ENCODE measurements around the gene RNU4-1. TPM values are rescaled to one million over a fixed set of nuclear protein-coding genes. Genes with fewer than 3 reads are reported as not detected.
"Not testable (repeated sequence)": the region's sequence is repeated elsewhere in the genome, so short reads cannot be mapped to it uniquely, and the experiment has no call there.

The RNU4-1 gene
- total RNA-seq, 1 donor from 2014 or later, result 2,591 TPM

DNA sequence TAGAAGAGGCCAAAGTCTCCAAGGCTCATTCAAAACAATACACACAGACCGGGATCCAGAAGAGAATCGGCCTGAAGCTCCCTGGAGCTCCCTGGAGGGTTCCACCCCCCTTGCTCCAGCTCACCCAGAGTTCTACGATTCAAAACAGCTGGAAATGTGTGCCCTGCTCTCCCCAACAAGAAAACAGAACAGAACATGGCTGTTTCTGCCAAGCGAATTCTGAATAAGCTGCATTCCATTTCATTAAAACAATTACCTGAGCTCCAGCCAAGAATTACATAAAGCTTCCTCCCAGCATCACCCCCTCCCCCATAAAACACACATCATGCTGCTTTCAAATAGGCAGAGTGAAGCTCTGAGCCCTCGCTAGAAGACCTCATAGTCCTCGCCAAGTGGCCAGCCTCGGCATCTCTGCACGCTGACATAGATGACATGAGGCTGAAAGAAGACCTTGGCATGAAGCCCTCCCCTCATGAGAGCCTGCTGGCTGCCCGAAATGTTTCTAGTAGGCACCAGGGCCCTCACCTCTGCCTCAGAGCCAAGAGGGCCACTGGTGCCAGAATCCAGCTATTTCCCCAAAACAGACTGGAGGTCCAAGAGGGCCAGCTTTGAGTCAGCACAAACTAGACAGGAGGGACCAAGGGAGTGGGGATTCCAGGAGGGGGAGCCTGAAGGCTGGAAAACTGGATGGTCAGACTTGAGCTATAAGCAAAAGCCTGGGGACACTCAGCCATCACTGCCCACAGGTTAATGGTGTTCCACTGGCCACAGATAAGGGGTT is 35.8 kb downstream of the RNU4-1 start:
- Mint-ChIP-seq H3K27ac (ENCODE audit: unreplicated experiment) (peak overlapping the region; percentile 72), H3K36me3 (ENCODE audit: low read depth, unreplicated experiment) (peaks cover 32% of the 10 kb centered on the region), H3K27me3 (ENCODE audit: low read depth, unreplicated experiment) (no peaks in the 10 kb centered on the region), H3K4me3 (ENCODE audit: unreplicated experiment) (no peak overlapping the region), H3K9me3 (ENCODE audit: unreplicated experiment) (no peaks in the 10 kb centered on the region), H3K4me1 (ENCODE audit: low read depth, unreplicated experiment) (peaks cover 44% of the 10 kb centered on the region)
- Histone ChIP-seq H3K27ac (ENCODE audit: low read depth, low read length) (peak overlapping the region; percentile 65), H3K36me3 (ENCODE audit: insufficient read depth, low read length) (peaks cover 10% of the 10 kb centered on the region), H3K4me3 (ENCODE audit: insufficient read depth, low read depth, low read length) (peak overlapping the region; percentile 1), H2AFZ (ENCODE audit: low read depth, low read length) (no peak overlapping the region), H3K9me3 (ENCODE audit: insufficient read depth, low read depth, low read length) (no peaks in the 10 kb centered on the region), H3K27me3 (ENCODE audit: insufficient read depth, low read length) (no peaks in the 10 kb centered on the region), H3K4me2 (ENCODE audit: low read length) (peak overlapping the region; percentile 84), H3K4me1 (ENCODE audit: insufficient read depth, low read length) (peaks cover 30% of the 10 kb centered on the region), H3K79me2 (ENCODE audit: insufficient read depth, low read length) (peaks cover 100% of the 10 kb centered on the region), H3K9ac (ENCODE audit: low read length) (peak overlapping the region; percentile 61), H4K20me1 (ENCODE audit: insufficient read depth, low read length) (peaks cover 88% of the 10 kb centered on the region)
- TF ChIP-seq, protein P1, sequence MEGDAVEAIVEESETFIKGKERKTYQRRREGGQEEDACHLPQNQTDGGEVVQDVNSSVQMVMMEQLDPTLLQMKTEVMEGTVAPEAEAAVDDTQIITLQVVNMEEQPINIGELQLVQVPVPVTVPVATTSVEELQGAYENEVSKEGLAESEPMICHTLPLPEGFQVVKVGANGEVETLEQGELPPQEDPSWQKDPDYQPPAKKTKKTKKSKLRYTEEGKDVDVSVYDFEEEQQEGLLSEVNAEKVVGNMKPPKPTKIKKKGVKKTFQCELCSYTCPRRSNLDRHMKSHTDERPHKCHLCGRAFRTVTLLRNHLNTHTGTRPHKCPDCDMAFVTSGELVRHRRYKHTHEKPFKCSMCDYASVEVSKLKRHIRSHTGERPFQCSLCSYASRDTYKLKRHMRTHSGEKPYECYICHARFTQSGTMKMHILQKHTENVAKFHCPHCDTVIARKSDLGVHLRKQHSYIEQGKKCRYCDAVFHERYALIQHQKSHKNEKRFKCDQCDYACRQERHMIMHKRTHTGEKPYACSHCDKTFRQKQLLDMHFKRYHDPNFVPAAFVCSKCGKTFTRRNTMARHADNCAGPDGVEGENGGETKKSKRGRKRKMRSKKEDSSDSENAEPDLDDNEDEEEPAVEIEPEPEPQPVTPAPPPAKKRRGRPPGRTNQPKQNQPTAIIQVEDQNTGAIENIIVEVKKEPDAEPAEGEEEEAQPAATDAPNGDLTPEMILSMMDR (IDR thresholded peaks at IDR 0.05; ENCODE audit: insufficient read depth, low read depth, low read length), result no peak
- TF ChIP-seq EZH2 (IDR thresholded peaks at IDR 0.05; ENCODE audit: insufficient read depth, low read length), result no peak
- FAIRE-seq (peak; percentile 89), DNase-seq (ENCODE audit: low read depth) (peak; percentile 92)

DNA sequence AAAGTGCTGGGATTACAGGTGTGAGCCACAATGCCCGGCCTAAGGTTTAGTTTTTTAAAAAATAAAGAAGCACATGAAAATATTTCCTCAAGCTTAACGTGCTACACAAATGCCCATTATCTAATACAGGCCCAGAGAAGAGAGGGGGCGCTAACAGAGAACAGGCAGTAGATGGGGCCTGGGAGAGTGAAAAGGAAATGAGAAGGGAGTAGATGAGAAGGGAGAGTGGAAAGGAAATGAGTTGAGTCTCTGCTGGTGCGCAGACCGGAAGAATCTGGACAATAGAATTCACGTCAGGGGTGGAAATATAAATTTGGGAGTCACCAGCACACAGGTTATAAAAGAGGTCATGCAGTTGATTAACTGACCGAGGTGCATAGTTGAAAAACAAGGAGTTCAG is 38.2 kb downstream of the RNU4-1 start:
- Mint-ChIP-seq H3K36me3 (ENCODE audit: low read depth, unreplicated experiment) (peaks cover 34% of the 10 kb centered on the region), H3K27me3 (ENCODE audit: low read depth, unreplicated experiment) (no peaks in the 10 kb centered on the region), H3K27ac (ENCODE audit: unreplicated experiment) (no peak overlapping the region), H3K4me1 (ENCODE audit: low read depth, unreplicated experiment) (peaks cover 48% of the 10 kb centered on the region), H3K9me3 (ENCODE audit: unreplicated experiment) (no peaks in the 10 kb centered on the region), H3K4me3 (ENCODE audit: unreplicated experiment) (no peak overlapping the region)
- Histone ChIP-seq H3K4me3 (ENCODE audit: insufficient read depth, low read depth, low read length) (no peak overlapping the region), H3K4me2 (ENCODE audit: low read length) (no peak overlapping the region), H3K36me3 (ENCODE audit: insufficient read depth, low read length) (peaks cover 13% of the 10 kb centered on the region), H4K20me1 (ENCODE audit: insufficient read depth, low read length) (peaks cover 81% of the 10 kb centered on the region), H3K79me2 (ENCODE audit: insufficient read depth, low read length) (peaks cover 100% of the 10 kb centered on the region), H2AFZ (ENCODE audit: low read depth, low read length) (no peak overlapping the region), H3K4me1 (ENCODE audit: insufficient read depth, low read length) (peaks cover 35% of the 10 kb centered on the region), H3K9ac (ENCODE audit: low read length) (no peak overlapping the region), H3K27ac (ENCODE audit: low read depth, low read length) (no peak overlapping the region), H3K27me3 (ENCODE audit: insufficient read depth, low read length) (no peaks in the 10 kb centered on the region), H3K9me3 (ENCODE audit: insufficient read depth, low read depth, low read length) (no peaks in the 10 kb centered on the region)
- DNase-seq (ENCODE audit: low read depth), result no peak
- no peak for TF ChIP-seq EZH2 (IDR thresholded peaks at IDR 0.05; ENCODE audit: insufficient read depth, low read length)
- TF ChIP-seq, protein P1 (IDR thresholded peaks at IDR 0.05; ENCODE audit: insufficient read depth, low read depth, low read length), result no peak
- FAIRE-seq, result no peak

DNA sequence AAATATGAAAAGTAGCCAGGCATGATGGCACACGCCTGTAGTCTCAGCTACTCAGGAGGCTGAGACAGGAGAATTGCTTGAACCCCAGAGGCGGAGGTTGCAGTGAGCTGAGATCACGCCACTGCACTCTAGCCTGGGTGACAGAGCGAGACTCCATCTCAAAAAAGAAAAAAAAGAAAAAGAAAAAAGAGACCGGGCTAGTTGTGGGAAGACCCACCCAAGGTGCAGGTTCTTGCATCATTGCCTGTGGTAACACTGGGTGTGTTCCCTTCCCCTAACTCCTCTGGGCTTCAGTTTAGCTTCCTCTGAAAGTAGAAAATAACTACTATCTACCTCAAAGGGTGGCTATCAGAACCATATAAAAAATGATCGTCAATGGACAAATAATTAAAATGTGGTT is 39.7 kb downstream of the RNU4-1 start:
- H3K9me3 ChIP-seq (ENCODE audit: insufficient read depth, low read depth, low read length); DNase-seq (ENCODE audit: low read depth); H3K9ac ChIP-seq (ENCODE audit: low read length); H3K4me3 Mint-ChIP-seq (ENCODE audit: unreplicated experiment); H3K27ac ChIP-seq (ENCODE audit: low read depth, low read length); H3K9me3 Mint-ChIP-seq (ENCODE audit: unreplicated experiment); H3K27ac Mint-ChIP-seq (ENCODE audit: unreplicated experiment); H3K4me3 ChIP-seq (ENCODE audit: insufficient read depth, low read depth, low read length); H3K27me3 ChIP-seq (ENCODE audit: insufficient read depth, low read length); H3K27me3 Mint-ChIP-seq (ENCODE audit: low read depth, unreplicated experiment); H2AFZ ChIP-seq (ENCODE audit: low read depth, low read length); H3K4me2 ChIP-seq (ENCODE audit: low read length); FAIRE-seq: not testable (repeated sequence)
- Histone ChIP-seq H3K79me2 (ENCODE audit: insufficient read depth, low read length) (peaks cover 100% of the 10 kb centered on the region), H3K36me3 (ENCODE audit: insufficient read depth, low read length) (peaks cover 13% of the 10 kb centered on the region), H4K20me1 (ENCODE audit: insufficient read depth, low read length) (peaks cover 81% of the 10 kb centered on the region), H3K4me1 (ENCODE audit: insufficient read depth, low read length) (peaks cover 45% of the 10 kb centered on the region)
- peaks cover 33% of the 10 kb centered on the region for H3K36me3 Mint-ChIP-seq (ENCODE audit: low read depth, unreplicated experiment)
- H3K4me1 Mint-ChIP-seq (ENCODE audit: low read depth, unreplicated experiment), result peaks cover 53% of the 10 kb centered on the region
